22Rv1 (cell line): ENCODE results near the gene COL9A3.

Experiments used
- CTCF ChIP-seq: fragments of 450-650 bp; IDR thresholded peaks from 2 replicates; pipeline ENCODE4 v1.5.1; 2017; ENCODE audit warnings: mild to moderate bottlenecking
- ZFX ChIP-seq: fragments of 450-650 bp; IDR thresholded peaks from 2 replicates; pipeline ENCODE4 v1.6.1; 2017; ENCODE audit warnings: antibody characterized with exemption, borderline replicate concordance

DNA sequence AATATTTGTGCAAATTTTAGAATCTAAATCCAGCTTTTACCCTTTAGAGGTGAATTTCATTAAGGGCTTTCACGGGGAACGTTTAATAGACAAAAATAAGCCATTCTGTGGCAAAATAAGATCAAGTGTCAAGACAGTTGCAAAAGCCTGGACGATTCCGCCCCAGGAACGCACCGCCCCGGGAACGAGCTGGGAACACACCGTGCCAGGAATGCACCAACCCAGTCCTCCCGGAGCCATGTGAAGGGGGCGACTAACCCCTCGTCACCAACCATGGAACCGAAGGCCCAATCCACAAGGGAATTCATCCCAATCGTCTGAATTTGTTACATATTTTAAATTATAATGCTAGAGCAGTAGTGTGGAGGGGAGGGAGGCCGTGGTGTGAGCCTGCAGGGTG, 65.6 kb downstream of the COL9A3 start:
- TF ChIP-seq ZFX (no peak), CTCF (no peak)
